ENCODE data around the gene CTIF. TPM values are rescaled to one million over a fixed set of nuclear protein-coding genes. Genes with fewer than 3 reads are reported as not detected.

CTIF gene
- total RNA-seq, 2 donors from 2014 or later = 30.6 to 61.2 TPM

- Histone ChIP-seq H3K27me3 (no peaks in the 10 kb centered on the region), H3K27ac (no peak overlapping the region), H3K4me3 (no peak overlapping the region), H3K9me3 (no peaks in the 10 kb centered on the region), H3K36me3 (no peaks in the 10 kb centered on the region), H3K4me1 (peaks cover 0 to 60% of the 10 kb centered on the region in 2 donors)
- no peak for TF ChIP-seq CTCF (IDR thresholded peaks at IDR 0.05)
- peak; percentile 58 for DNase-seq (ENCODE audit: low spot score)
These were observed 295.0 kb downstream of the CTIF start for GRCh38 chr18:48833701-48834412.

- Histone ChIP-seq H3K27ac (peak overlapping the region in 1 of 2 donors; percentile 24), H3K4me3 (no peak overlapping the region), H3K9me3 (no peaks in the 10 kb centered on the region), H3K36me3 (no peaks in the 10 kb centered on the region), H3K27me3 (no peaks in the 10 kb centered on the region), H3K4me1 (peaks cover 0 to 60% of the 10 kb centered on the region in 2 donors)
- DNase-seq (ENCODE audit: low spot score) = peak; percentile 93
- no peak for TF ChIP-seq CTCF (IDR thresholded peaks at IDR 0.05)
These were observed 295.7 kb downstream of the CTIF start for GRCh38 chr18:48834413-48835031.

- no peak for DNase-seq (ENCODE audit: low spot score)
- Histone ChIP-seq H3K9me3 (no peaks in the 10 kb centered on the region), H3K27ac (no peak overlapping the region), H3K27me3 (no peaks in the 10 kb centered on the region), H3K36me3 (no peaks in the 10 kb centered on the region), H3K4me3 (no peak overlapping the region), H3K4me1 (peaks cover 0 to 60% of the 10 kb centered on the region in 2 donors)
- no peak for TF ChIP-seq CTCF (IDR thresholded peaks at IDR 0.05)
These were observed 296.3 kb downstream of the CTIF start for GRCh38 chr18:48835119-48835518.

- no peak for TF ChIP-seq CTCF (IDR thresholded peaks at IDR 0.05)
- DNase-seq (ENCODE audit: low spot score) = no peak
- H3K4me1 ChIP-seq = peaks cover 0 to 62% of the 10 kb centered on the region in 2 donors
- H3K36me3 ChIP-seq = no peaks in the 10 kb centered on the region
- H3K27me3 ChIP-seq = no peaks in the 10 kb centered on the region
- no peak overlapping the region for H3K27ac ChIP-seq
- no peaks in the 10 kb centered on the region for H3K9me3 ChIP-seq
- H3K4me3 ChIP-seq = no peak overlapping the region
These were observed 296.9 kb downstream of the CTIF start for GRCh38 chr18:48835745-48836170.

- no peaks in the 10 kb centered on the region for H3K27me3 ChIP-seq
- TF ChIP-seq CTCF (IDR thresholded peaks at IDR 0.05) = no peak
- H3K4me1 ChIP-seq = peaks cover 0 to 67% of the 10 kb centered on the region in 2 donors
- no peak overlapping the region for H3K4me3 ChIP-seq
- DNase-seq (ENCODE audit: low spot score) = no peak
- H3K9me3 ChIP-seq = no peaks in the 10 kb centered on the region
- no peak overlapping the region for H3K27ac ChIP-seq
- no peaks in the 10 kb centered on the region for H3K36me3 ChIP-seq
These were observed 297.5 kb downstream of the CTIF start for GRCh38 chr18:48836231-48836805.

All from right atrium auricular region (tissue), 2 donors.